HG02798 (cell line): ENCODE data around the gene KRT3.

Source experiments
- ATAC-seq: cut with Tn5 transposase; IDR thresholded peaks from one replicate; pipeline ENCODE4 v1.9.1; 2021; ENCODE audit warnings: mild to moderate bottlenecking; ENCODE audit not compliant: unreplicated experiment, poor library complexity

Gene KRT3

GRCh38 chr12:52815161-52815560 is 19.2 kb upstream of the KRT3 start:
- ATAC-seq = no peak

GRCh38 chr12:52814710-52815155 is 18.8 kb upstream of the KRT3 start:
- no peak for ATAC-seq

DNA sequence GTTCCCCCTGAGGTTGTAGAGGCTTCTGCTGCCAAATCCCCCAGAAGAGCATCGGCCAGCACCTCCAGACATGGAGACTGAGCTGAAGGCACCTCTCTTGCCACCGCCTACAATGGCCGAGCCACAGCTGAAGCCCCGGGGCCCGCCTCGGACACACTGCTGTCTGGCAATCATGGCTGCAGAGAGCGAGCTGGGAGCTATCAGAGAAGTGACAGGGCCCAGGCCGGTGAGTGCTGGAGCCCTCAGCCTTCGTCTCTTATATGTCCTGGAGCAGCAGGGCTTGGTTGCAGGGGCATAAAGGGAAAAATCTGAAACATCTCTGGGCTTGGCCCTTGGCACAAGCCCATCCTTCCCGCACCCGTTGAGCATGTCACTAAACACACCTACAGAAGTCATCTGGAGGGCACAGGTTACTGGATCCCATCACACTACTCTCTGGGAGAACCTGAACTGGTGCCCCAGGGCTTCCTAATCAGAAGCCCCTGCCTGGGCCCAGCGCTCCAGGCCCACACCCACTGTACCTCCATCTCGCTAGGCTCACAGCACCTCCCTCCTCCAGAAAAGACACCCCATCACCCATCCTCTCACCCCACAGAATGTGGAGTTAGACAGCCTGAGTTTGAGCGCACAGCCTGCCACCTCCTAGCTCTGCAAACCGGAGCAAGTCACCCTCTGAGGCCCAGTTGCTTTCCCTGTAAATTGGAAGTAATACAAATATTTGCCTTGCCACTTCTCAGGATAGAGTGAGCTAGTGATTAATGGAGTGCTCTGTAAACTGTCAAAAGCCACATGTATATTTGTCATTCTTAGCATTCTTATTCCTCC is 18.2 kb upstream of the KRT3 start, which contains the start of gene KRT4:
KRT4 (minus strand) TSS at position 232 of the 825 bp plus-strand sequence; CDS start at position 174, 58 bp downstream.
- ATAC-seq = no peak

DNA sequence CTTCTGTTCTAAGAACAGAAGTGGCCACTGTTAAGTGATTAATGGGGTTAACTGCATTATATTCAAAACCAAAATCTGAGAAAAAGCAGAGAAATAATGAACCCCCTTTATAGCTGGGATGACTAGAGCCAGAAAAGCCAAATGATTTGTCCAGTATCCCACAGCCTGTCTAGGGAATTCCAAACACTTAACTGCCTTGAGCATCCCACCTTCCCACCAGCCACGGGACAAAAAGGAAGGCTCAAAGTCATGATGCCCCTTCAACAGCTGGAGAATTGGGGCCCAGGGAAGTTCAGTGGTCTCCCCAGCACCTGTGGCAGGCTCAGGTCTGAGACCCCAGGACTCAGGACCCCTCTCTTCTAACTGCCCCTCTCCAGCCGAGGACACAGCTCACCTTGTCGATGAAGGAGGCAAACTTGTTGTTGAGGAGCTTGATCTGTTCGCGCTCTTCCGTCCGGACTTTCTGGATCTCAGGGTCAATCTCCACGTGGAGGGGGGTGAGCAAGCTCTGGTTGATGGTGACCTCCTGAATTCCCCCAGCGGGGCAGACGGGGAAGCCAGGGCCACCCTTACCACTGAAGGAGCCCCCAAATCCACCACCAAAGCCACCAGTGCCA is 17.4 kb upstream of the KRT3 start:
- ATAC-seq = no peak

GRCh38 chr12:52812749-52813148 is 16.8 kb upstream of the KRT3 start:
- ATAC-seq = no peak

- ATAC-seq = no peak
These were observed 16.1 kb upstream of the KRT3 start for GRCh38 chr12:52812073-52812400.

DNA sequence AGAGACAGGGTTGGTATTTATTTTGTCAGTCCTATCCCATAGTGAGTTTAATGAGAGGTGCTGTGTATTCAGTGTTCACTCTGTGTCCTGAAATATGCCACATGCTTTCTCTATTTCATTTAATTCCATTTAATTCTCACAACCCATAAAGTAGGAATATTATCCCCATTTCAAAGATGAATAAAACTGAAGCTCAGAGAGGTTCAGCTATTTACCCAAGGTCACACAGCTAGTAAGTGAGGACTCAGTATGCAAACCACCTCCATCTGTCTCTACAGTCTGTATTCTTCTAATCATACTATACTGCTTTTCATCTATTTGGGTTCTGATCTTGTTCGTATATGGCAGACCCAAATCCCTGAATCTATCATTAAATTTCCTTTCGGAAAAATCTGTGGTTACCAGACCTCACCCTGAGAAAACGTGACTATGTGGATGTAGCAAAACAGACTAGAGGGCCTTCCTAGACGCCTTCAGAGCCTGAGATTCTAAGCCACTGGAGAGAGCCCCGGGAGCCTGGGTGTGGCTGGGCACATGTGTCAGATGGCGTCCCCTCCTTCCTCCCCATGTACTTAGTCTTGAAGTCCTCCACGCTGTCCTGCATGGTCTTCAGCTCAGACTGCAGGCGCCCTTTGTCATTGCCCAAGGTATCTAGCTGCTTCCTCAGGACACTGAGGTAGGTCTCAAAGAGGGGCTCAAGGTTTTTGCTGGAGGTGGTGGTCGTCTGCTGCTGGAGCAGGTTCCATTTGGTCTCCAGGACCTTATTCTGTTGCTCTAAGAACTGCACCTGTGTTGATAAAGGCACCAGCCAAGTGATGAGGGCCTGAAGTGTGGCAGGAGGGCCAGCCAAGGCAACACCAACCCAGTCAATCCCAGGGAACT is 15.5 kb upstream of the KRT3 start:
- ATAC-seq = no peak

GRCh38 chr12:52810554-52810953 is 14.6 kb upstream of the KRT3 start:
- ATAC-seq = no peak

DNA sequence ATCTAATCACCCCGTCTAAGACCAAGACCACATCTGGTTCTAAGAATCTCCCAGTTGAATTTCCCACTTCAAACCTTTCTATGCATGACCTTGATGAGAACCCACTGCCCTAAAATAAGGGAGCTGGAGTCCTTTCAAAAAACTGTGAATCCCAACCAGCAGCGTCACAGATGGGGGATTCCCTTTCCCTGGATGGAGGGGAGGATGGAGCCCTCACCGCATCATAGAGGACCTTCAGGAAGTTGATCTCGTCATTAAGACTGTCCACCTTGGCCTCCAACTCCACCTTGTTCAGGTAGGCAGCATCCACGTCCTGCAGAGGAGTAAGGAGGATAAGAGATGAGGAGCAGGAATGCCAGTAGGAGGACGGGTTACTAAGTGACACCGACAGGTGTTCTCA is 13.2 kb upstream of the KRT3 start:
- ATAC-seq = no peak

GRCh38 chr12:52808573-52809160 is 12.8 kb upstream of the KRT3 start:
- ATAC-seq = no peak

GRCh38 chr12:52807544-52808470 is 11.9 kb upstream of the KRT3 start:
- no peak for ATAC-seq

- no peak for ATAC-seq
These were observed 11.1 kb upstream of the KRT3 start for GRCh38 chr12:52806821-52807543.

- ATAC-seq = no peak
These were observed 10.4 kb upstream of the KRT3 start for GRCh38 chr12:52806169-52806811.

GRCh38 chr12:52805739-52806138 is 9.8 kb upstream of the KRT3 start:
- no peak for ATAC-seq

GRCh38 chr12:52805000-52805399 is 9.1 kb upstream of the KRT3 start:
- no peak for ATAC-seq

DNA sequence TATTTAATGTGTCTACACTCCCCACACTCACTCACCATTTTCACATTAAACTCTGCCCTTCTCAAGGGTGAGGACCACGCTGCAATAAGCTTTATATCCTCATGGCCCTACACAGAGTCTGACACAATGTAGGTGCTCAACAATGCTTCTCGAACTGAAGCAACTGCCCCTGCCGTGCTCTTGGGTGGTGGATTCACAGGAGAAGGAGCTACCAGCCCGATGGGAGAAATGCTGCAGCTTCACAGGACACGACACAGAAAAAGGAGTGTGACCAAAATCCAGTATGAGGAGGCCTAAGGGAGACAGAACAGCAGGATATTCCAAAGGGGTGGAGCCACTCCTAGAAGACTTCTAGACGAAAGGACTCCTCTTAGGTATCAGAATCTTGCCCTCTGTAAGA is 6.5 kb upstream of the KRT3 start:
- ATAC-seq = no peak

DNA sequence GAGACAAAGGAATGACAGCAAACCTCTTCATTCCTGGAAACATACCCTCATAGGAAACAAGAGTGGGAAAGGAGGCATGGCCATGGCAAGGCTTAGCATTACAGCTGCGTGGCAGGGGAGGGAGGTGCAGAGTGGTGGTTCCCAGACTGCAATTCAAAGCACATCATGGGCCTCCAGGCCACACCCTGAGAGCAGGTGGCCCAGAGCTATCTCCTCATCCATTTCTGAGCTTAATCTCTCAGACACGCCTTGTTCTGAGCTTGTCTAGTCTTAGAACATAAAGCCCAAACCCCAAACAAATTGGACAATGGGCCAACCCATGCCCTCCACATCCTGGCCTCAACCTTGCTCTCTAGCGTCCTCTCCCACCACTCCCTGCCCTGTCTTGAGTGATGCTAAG is 5.9 kb upstream of the KRT3 start:
- ATAC-seq = no peak

- ATAC-seq = no peak
These were observed 4.5 kb upstream of the KRT3 start for GRCh38 chr12:52800259-52800917.
